ENCODE measurements around the gene ZNRF1. TPM values are rescaled to one million over a fixed set of nuclear protein-coding genes. Genes with fewer than 3 reads are reported as not detected.

The ZNRF1 gene
- total and polyA plus RNA-seq, 2 of the 13 experiments (the other 11 are each of a cell fraction or from before 2014, with no cell fraction given), result 43.9 to 58.7 TPM

DNA sequence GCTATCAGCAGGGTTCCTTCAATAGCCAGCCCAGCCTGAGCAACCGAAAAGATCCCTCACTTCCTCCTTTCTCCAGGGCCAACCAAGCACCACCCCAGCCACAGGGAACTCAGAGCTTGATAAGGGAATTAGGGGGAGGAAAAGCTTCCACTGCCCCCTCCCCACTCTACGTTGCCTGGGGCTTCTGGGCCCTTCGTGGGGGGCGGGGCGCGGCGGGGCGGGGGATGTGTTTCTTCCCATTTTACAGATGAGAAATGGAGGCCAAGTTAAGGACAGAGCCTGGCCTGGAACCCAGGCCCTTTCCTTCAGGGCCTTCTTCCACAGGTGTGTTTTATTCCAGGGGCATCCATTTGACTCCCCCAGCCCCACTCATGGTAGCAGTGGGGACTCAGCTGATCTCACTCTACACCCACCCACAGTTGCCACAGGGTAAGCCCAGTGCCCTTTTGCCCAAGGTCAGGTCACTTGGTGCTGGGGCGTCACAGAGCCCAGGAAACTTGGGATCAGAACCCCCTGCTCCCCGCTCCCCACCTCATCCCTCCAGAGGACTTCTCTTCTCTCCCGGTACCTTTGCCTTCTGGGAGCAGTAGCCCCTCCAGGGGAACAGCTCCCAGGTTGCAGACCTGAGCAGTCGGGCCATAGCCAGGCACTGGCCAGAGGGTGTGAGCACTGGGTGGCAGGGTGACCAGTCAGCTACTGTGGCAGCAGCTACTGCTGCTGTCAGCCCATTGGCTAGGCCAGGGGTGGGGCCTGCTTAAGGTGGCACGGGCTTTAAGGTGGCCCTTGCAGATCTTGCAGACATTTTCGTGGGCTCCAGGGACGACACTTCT is 117.5 kb downstream of the ZNRF1 start, which contains the start of gene LDHD (continued):
- TF ChIP-seq ZNF704 (CRISPR knock-in tag; IDR thresholded peaks at IDR 0.05; ENCODE audit: borderline replicate concordance) (no peak), ATF2 (CRISPR knock-in tag; IDR thresholded peaks at IDR 0.05) (peak; percentile 57), FOXK1 (CRISPR knock-in tag; IDR thresholded peaks at IDR 0.05; ENCODE audit: borderline replicate concordance, low read depth) (no peak), MED1 (CRISPR knock-in tag; IDR thresholded peaks at IDR 0.05) (peak; percentile 61; the same call in 1 of the 2 replicates), BCL6 (CRISPR knock-in tag; IDR thresholded peaks at IDR 0.05) (peak; percentile 39; the same call in 1 of the 2 replicates), ZMYM4 (CRISPR knock-in tag; IDR thresholded peaks at IDR 0.05) (peak; percentile 83), ZBTB44 (CRISPR knock-in tag; IDR thresholded peaks at IDR 0.05) (0 out of 2 replicates have a peak, but pooled peaks have one; percentile 42), ISX (CRISPR knock-in tag; conservative IDR thresholded peaks at IDR 0.05) (no peak), ZNF230 (CRISPR knock-in tag; IDR thresholded peaks at IDR 0.05) (peak; percentile 51)
- TF ChIP-seq, protein P1, sequence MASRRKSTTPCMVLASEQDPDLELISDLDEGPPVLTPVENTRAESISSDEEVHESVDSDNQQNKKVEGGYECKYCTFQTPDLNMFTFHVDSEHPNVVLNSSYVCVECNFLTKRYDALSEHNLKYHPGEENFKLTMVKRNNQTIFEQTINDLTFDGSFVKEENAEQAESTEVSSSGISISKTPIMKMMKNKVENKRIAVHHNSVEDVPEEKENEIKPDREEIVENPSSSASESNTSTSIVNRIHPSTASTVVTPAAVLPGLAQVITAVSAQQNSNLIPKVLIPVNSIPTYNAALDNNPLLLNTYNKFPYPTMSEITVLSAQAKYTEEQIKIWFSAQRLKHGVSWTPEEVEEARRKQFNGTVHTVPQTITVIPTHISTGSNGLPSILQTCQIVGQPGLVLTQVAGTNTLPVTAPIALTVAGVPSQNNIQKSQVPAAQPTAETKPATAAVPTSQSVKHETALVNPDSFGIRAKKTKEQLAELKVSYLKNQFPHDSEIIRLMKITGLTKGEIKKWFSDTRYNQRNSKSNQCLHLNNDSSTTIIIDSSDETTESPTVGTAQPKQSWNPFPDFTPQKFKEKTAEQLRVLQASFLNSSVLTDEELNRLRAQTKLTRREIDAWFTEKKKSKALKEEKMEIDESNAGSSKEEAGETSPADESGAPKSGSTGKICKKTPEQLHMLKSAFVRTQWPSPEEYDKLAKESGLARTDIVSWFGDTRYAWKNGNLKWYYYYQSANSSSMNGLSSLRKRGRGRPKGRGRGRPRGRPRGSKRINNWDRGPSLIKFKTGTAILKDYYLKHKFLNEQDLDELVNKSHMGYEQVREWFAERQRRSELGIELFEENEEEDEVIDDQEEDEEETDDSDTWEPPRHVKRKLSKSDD (CRISPR knock-in tag; IDR thresholded peaks at IDR 0.05; ENCODE audit: low read depth), result no peak
- TF ChIP-seq, protein P2, sequence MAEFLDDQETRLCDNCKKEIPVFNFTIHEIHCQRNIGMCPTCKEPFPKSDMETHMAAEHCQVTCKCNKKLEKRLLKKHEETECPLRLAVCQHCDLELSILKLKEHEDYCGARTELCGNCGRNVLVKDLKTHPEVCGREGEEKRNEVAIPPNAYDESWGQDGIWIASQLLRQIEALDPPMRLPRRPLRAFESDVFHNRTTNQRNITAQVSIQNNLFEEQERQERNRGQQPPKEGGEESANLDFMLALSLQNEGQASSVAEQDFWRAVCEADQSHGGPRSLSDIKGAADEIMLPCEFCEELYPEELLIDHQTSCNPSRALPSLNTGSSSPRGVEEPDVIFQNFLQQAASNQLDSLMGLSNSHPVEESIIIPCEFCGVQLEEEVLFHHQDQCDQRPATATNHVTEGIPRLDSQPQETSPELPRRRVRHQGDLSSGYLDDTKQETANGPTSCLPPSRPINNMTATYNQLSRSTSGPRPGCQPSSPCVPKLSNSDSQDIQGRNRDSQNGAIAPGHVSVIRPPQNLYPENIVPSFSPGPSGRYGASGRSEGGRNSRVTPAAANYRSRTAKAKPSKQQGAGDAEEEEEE (CRISPR knock-in tag; IDR thresholded peaks at IDR 0.05; ENCODE audit: borderline replicate concordance), result no peak
- TF ChIP-seq, protein P3, sequence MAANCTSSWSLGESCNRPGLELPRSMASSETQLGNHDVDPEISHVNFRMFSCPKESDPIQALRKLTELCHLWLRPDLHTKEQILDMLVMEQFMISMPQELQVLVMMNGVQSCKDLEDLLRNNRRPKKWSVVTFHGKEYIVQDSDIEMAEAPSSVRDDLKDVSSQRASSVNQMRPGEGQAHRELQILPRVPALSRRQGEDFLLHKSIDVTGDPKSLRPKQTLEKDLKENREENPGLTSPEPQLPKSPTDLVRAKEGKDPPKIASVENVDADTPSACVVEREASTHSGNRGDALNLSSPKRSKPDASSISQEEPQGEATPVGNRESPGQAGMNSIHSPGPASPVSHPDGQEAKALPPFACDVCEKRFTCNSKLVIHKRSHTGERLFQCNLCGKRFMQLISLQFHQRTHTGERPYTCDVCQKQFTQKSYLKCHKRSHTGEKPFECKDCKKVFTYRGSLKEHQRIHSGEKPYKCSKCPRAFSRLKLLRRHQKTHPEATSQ (CRISPR knock-in tag; IDR thresholded peaks at IDR 0.05; ENCODE audit: borderline replicate concordance), result no peak
- TF ChIP-seq, protein P4, sequence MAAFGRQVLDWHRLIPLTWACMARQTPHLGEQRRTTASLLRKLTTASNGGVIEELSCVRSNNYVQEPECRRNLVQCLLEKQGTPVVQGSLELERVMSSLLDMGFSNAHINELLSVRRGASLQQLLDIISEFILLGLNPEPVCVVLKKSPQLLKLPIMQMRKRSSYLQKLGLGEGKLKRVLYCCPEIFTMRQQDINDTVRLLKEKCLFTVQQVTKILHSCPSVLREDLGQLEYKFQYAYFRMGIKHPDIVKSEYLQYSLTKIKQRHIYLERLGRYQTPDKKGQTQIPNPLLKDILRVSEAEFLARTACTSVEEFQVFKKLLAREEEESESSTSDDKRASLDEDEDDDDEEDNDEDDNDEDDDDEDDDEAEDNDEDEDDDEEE (CRISPR knock-in tag; IDR thresholded peaks at IDR 0.05), result peak; percentile 81
- TF ChIP-seq, protein P5, sequence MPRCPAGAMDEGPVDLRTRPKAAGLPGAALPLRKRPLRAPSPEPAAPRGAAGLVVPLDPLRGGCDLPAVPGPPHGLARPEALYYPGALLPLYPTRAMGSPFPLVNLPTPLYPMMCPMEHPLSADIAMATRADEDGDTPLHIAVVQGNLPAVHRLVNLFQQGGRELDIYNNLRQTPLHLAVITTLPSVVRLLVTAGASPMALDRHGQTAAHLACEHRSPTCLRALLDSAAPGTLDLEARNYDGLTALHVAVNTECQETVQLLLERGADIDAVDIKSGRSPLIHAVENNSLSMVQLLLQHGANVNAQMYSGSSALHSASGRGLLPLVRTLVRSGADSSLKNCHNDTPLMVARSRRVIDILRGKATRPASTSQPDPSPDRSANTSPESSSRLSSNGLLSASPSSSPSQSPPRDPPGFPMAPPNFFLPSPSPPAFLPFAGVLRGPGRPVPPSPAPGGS (CRISPR knock-in tag; IDR thresholded peaks at IDR 0.05), result peak; percentile 38; the same call in 1 of the 2 replicates

Measured in HepG2 (cell line).